ENCODE measurements around the gene HOXB8. TPM values are rescaled to one million over a fixed set of nuclear protein-coding genes. Genes with fewer than 3 reads are reported as not detected.

The HOXB8 gene
- total and polyA plus RNA-seq, 10 of the 15 experiments (the other 5 are each of a cell fraction or from before 2014, with no cell fraction given), result 0.21 TPM; not detected in 9

DNA sequence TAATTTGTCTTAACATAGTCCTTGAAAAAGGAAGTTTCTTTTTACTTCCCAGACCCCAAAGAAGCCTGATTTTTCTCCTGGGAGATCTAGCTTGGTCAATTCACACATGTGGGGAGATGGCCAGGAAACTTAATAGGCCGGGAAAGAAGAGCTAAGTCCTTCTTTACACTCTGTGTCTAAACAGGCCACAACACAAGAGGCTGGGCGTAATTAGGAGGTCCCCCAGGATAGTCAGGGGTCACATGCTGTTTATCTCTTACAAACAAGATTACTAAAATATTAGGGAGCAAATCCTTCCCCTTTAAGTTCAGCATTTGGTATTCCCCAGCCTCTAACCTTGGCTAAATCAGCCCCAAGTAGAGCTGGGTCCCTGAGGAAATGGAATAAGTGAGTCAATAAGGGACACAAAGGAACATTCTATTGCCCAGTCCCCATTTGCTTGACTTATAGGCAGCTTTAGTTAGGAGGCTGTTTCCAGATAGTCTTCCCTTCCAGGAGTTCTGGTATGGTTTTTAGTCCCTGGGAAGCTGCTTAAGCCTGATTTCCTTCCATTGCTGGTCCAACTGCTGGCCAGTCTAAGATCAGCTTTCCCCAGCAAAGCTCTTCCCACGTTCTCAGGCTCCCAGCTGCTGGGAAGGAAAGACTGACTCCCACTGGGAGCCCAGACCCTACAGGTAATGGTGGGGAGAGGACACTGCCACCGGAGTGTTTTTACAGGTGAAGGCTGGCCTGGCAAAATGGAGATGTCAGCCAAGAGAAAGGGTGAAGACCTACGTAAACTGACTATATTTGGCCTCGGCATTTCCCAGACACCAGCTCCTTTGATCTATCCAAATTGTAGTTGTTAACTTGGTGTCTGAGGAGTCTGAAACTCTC is 25.1 kb upstream of the HOXB8 start:
- no peak for DNase-seq (ENCODE audit: low read depth, low spot score)
- Histone ChIP-seq H4K20me1 (ENCODE audit: control insufficient read depth, insufficient read depth) (no peaks in the 10 kb centered on the region), H3K4me1 (ENCODE audit: control insufficient read depth, insufficient read depth, low read length) (no peaks in the 10 kb centered on the region), H2AFZ (ENCODE audit: control insufficient read depth, low read depth, low read length) (no peak overlapping the region), H3K36me3 (ENCODE audit: control insufficient read depth in 2 of 2, insufficient read depth in 2 of 2, low read length in 1 of 2) (no peaks in the 10 kb centered on the region), H3K79me2 (ENCODE audit: control insufficient read depth, insufficient read depth, low read length) (no peaks in the 10 kb centered on the region), H3K4me3 (no peak overlapping the region), H3K4me2 (ENCODE audit: control insufficient read depth, insufficient read depth) (no peak overlapping the region), H3K9ac (ENCODE audit: control insufficient read depth, insufficient read depth, low read length) (no peak overlapping the region), H3K9me3 (replicated peaks; ENCODE audit: control insufficient read depth, insufficient read depth, low read length) (no peaks in the 10 kb centered on the region), H3K27ac (ENCODE audit: control insufficient read depth, insufficient read depth) (no peak overlapping the region), H3K27me3 (replicated peaks in 1 of 2; ENCODE audit: control insufficient read depth in 2 of 2, insufficient read depth in 2 of 2, low read length in 1 of 2) (peaks cover 3 to 27% of the 10 kb centered on the region in 2 experiments)
- POLR2A ChIA-PET, result no interaction called here
- FAIRE-seq, result no peak
- CTCF ChIA-PET, result interaction anchor here (0.6 to 1.5 kb wide), 8 partner anchors 9 to 701 kb away, joined by 3 to 5 read pairs (median 4); partner anchors contain the start of gene HOXB5
- in situ Hi-C loops (cut with MboI) (no loop called here), intact Hi-C loops (cut with micrococcal nuclease; ENCODE audit: unreplicated experiment) (no loop called here)
- RAD21 ChIA-PET (ENCODE audit: unreplicated experiment), result no interaction called here
- ATAC-seq, result no peak
- no TSS peak for BruUV-seq (replicated peaks)
- SMC1A ChIA-PET (ENCODE audit: uncharacterized antibody, unreplicated experiment), result interaction anchor here (1.0 kb wide), 1 partner anchor 33 kb away, joined by 3 read pairs; no protein-coding TSS in a partner anchor
- WGBS (ENCODE audit: insufficient coverage, insufficient replicate concordance, low lambda C conversion rate, missing lambda C conversion rate), result 36% methylated on average over 6 of the region's 6 CpGs
- TF ChIP-seq, protein P1, sequence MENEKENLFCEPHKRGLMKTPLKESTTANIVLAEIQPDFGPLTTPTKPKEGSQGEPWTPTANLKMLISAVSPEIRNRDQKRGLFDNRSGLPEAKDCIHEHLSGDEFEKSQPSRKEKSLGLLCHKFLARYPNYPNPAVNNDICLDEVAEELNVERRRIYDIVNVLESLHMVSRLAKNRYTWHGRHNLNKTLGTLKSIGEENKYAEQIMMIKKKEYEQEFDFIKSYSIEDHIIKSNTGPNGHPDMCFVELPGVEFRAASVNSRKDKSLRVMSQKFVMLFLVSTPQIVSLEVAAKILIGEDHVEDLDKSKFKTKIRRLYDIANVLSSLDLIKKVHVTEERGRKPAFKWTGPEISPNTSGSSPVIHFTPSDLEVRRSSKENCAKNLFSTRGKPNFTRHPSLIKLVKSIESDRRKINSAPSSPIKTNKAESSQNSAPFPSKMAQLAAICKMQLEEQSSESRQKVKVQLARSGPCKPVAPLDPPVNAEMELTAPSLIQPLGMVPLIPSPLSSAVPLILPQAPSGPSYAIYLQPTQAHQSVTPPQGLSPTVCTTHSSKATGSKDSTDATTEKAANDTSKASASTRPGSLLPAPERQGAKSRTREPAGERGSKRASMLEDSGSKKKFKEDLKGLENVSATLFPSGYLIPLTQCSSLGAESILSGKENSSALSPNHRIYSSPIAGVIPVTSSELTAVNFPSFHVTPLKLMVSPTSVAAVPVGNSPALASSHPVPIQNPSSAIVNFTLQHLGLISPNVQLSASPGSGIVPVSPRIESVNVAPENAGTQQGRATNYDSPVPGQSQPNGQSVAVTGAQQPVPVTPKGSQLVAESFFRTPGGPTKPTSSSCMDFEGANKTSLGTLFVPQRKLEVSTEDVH (IDR thresholded peaks at IDR 0.05; ENCODE audit: low read depth, partially characterized antibody), result no peak
- TF ChIP-seq WRNIP1 (IDR thresholded peaks at IDR 0.05; ENCODE audit: borderline replicate concordance, low read depth, low read length) (no peak), ZNF24 (IDR thresholded peaks at IDR 0.05) (no peak), NR2C2 (IDR thresholded peaks at IDR 0.05; ENCODE audit: borderline replicate concordance, control insufficient read depth, insufficient read length, low read depth) (no peak), TAF1 (IDR thresholded peaks at IDR 0.05; ENCODE audit: borderline replicate concordance, low read depth, low read length) (no peak), FOXK2 (IDR thresholded peaks at IDR 0.05) (no peak), CREM (IDR thresholded peaks at IDR 0.05; ENCODE audit: low read depth) (no peak), BMI1 (IDR thresholded peaks at IDR 0.05; ENCODE audit: borderline replicate concordance) (no peak), HDGF (IDR thresholded peaks at IDR 0.05) (no peak), SMC3 (IDR thresholded peaks at IDR 0.05; ENCODE audit: borderline replicate concordance, low read length) (no peak), NR2F1 (conservative IDR thresholded peaks at IDR 0.05) (no peak), YY1 (IDR thresholded peaks at IDR 0.05; ENCODE audit: low read depth, low read length) (no peak), ZSCAN29 (IDR thresholded peaks at IDR 0.05) (no peak), MYB (IDR thresholded peaks at IDR 0.05; ENCODE audit: borderline replicate concordance, low read depth, low read length) (no peak)
- TF ChIP-seq, protein P2, sequence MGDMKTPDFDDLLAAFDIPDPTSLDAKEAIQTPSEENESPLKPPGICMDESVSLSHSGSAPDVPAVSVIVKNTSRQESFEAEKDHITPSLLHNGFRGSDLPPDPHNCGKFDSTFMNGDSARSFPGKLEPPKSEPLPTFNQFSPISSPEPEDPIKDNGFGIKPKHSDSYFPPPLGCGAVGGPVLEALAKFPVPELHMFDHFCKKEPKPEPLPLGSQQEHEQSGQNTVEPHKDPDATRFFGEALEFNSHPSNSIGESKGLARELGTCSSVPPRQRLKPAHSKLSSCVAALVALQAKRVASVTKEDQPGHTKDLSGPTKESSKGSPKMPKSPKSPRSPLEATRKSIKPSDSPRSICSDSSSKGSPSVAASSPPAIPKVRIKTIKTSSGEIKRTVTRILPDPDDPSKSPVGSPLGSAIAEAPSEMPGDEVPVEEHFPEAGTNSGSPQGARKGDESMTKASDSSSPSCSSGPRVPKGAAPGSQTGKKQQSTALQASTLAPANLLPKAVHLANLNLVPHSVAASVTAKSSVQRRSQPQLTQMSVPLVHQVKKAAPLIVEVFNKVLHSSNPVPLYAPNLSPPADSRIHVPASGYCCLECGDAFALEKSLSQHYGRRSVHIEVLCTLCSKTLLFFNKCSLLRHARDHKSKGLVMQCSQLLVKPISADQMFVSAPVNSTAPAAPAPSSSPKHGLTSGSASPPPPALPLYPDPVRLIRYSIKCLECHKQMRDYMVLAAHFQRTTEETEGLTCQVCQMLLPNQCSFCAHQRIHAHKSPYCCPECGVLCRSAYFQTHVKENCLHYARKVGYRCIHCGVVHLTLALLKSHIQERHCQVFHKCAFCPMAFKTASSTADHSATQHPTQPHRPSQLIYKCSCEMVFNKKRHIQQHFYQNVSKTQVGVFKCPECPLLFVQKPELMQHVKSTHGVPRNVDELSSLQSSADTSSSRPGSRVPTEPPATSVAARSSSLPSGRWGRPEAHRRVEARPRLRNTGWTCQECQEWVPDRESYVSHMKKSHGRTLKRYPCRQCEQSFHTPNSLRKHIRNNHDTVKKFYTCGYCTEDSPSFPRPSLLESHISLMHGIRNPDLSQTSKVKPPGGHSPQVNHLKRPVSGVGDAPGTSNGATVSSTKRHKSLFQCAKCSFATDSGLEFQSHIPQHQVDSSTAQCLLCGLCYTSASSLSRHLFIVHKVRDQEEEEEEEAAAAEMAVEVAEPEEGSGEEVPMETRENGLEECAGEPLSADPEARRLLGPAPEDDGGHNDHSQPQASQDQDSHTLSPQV (IDR thresholded peaks at IDR 0.05), result no peak
- TF ChIP-seq, protein P3, sequence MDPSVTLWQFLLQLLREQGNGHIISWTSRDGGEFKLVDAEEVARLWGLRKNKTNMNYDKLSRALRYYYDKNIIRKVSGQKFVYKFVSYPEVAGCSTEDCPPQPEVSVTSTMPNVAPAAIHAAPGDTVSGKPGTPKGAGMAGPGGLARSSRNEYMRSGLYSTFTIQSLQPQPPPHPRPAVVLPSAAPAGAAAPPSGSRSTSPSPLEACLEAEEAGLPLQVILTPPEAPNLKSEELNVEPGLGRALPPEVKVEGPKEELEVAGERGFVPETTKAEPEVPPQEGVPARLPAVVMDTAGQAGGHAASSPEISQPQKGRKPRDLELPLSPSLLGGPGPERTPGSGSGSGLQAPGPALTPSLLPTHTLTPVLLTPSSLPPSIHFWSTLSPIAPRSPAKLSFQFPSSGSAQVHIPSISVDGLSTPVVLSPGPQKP (IDR thresholded peaks at IDR 0.05; ENCODE audit: low read depth, low read length), result no peak
